H1 (cell line): Measurements from ENCODE around the gene PTPRCAP. TPM values are rescaled to one million over a fixed set of nuclear protein-coding genes. Genes with fewer than 3 reads are reported as not detected.

ENCODE experiments used
- CTCF ChIA-PET: fragments of 300-600 bp; sonication (Branson Sonifier 250); formaldehyde crosslinking; loops from one replicate; lab custom pipeline; 2021; ENCODE audit not compliant: partially characterized antibody; lab: Charles Lee
- POLR2A ChIA-PET: fragments of 300-600 bp; sonication (Branson Sonifier 250); formaldehyde crosslinking; loops from one replicate; lab custom pipeline; 2021; ENCODE audit warnings: inconsistent platforms; ENCODE audit not compliant: partially characterized antibody; lab: Charles Lee
- DNase-seq, 2 experiments: peaks; one replicate each; pipeline versions ENCODE4 v3.0.0 to v3.0.0-alpha.2; 2010 to 2022; ENCODE audit warnings: low spot score in 2 of 2, low read depth in 1 of 2, mixed read lengths in 1 of 2
- FAIRE-seq: peaks from 2 replicates; lab custom pipeline; 2011; peaks lifted over from hg19 to GRCh38; lab: Jason Lieb, UNC
- H2AFZ ChIP-seq: 2 replicates; pipeline ENCODE4 v1.8.1; 2012; ENCODE audit warnings: low read length, inconsistent platforms
- H2AK5ac ChIP-seq: 2 replicates; pipeline ENCODE4 v1.6.1; 2013; ENCODE audit warnings: low read depth, low read length
- H2BK120ac ChIP-seq: replicated peaks from 2 replicates; pipeline ENCODE3; 2013; ENCODE audit warnings: low read depth, low read length, inconsistent platforms
- H2BK12ac ChIP-seq: 2 replicates; pipeline ENCODE4 v1.6.1; 2013; ENCODE audit warnings: low read depth, low read length
- H2BK15ac ChIP-seq: 2 replicates; pipeline ENCODE4 v1.6.1; 2013; ENCODE audit warnings: low read length
- H2BK20ac ChIP-seq: 2 replicates; pipeline ENCODE4 v1.6.1; 2013; ENCODE audit warnings: low read length
- H2BK5ac ChIP-seq: 2 replicates; pipeline ENCODE4 v1.6.1; 2013; ENCODE audit warnings: low read depth, low read length
- H3K14ac ChIP-seq: 2 replicates; pipeline ENCODE4 v1.6.1; 2013; ENCODE audit warnings: inconsistent platforms; ENCODE audit not compliant: insufficient read length
- H3K18ac ChIP-seq: 2 replicates; pipeline ENCODE4 v1.6.1; 2013; ENCODE audit warnings: low read length; ENCODE audit errors: extremely low read depth
- H3K23ac ChIP-seq: 2 replicates; pipeline ENCODE4 v1.6.1; 2013; ENCODE audit warnings: inconsistent platforms; ENCODE audit not compliant: insufficient read length
- H3K23me2 ChIP-seq: 2 replicates; pipeline ENCODE4 v1.6.1; 2013; ENCODE audit warnings: low read depth, low read length
- H3K27ac ChIP-seq: 2 replicates; pipeline ENCODE4 v1.6.1; 2011; ENCODE audit warnings: low read depth, low read length, inconsistent platforms
- H3K27me3 ChIP-seq, 4 experiments: replicated peaks in 1 of 4; 1 replicate in 1 of 4; 2 replicates in 3 of 4; pipeline versions ENCODE4 v1.6.1 to v1.8.1; 2011 to 2013; ENCODE audit warnings: low read length in 3 of 4, mild to moderate bottlenecking in 3 of 4, inconsistent platforms in 2 of 4, mixed read lengths in 2 of 4, moderate library complexity in 1 of 4; ENCODE audit not compliant: control insufficient read depth in 3 of 4, insufficient read depth in 3 of 4; ENCODE audit errors: extremely low read depth in 1 of 4
- H3K36me3 ChIP-seq, 4 experiments: 2 replicates each; pipeline versions ENCODE4 v1.6.1 to v1.8.1; 2011 to 2013; ENCODE audit warnings: mild to moderate bottlenecking in 4 of 4, low read length in 3 of 4, moderate library complexity in 2 of 4, control low read depth in 1 of 4, inconsistent platforms in 1 of 4; ENCODE audit not compliant: insufficient read depth in 4 of 4, control insufficient read depth in 2 of 4
- H3K4ac ChIP-seq: replicated peaks from 2 replicates; pipeline ENCODE3; 2013; ENCODE audit warnings: low read length, low read depth, mixed read lengths, inconsistent platforms; ENCODE audit not compliant: insufficient read length
- H3K4me1 ChIP-seq, 4 experiments: replicated peaks in 1 of 4; 1 replicate in 1 of 4; 2 replicates in 3 of 4; pipeline versions ENCODE4 v1.6.1 to v1.8.1; 2011 to 2013; ENCODE audit warnings: low read length in 3 of 4, inconsistent platforms in 2 of 4, mixed read lengths in 1 of 4; ENCODE audit not compliant: insufficient read depth in 4 of 4, control insufficient read depth in 3 of 4
- H3K4me2 ChIP-seq, 2 experiments: 2 replicates each; pipeline versions ENCODE4 v1.6.1 to v1.8.1; 2011 to 2013; ENCODE audit warnings: low read depth in 2 of 2, low read length in 2 of 2, control low read depth in 1 of 2, inconsistent platforms in 1 of 2, mild to moderate bottlenecking in 1 of 2; ENCODE audit not compliant: insufficient read depth in 1 of 2
- H3K4me3 ChIP-seq, 4 experiments: fragments of 200-600, 300-600 bp in 1 of 4; sonication (generic), shearing (Covaris generic), sonication (Bioruptor Twin) in 1 of 4; 2 replicates each; pipeline versions ENCODE4 v1.5.1 to v1.8.1; 2011 to 2016; ENCODE audit warnings: low read length in 4 of 4, low read depth in 3 of 4, control low read depth in 2 of 4, inconsistent platforms in 2 of 4, mild to moderate bottlenecking in 2 of 4, mixed read lengths in 1 of 4, moderate library complexity in 1 of 4; ENCODE audit not compliant: insufficient read depth in 2 of 4; ENCODE audit errors: extremely low read depth in 1 of 4
- H3K56ac ChIP-seq: replicated peaks from 2 replicates; pipeline ENCODE3; 2013; ENCODE audit warnings: low read depth, mild to moderate bottlenecking, mixed read lengths, low read length, inconsistent platforms; ENCODE audit not compliant: insufficient read length
- H3K79me1 ChIP-seq: 2 replicates; pipeline ENCODE4 v1.6.1; 2013; ENCODE audit warnings: low read depth, low read length, control low read depth
- H3K79me2 ChIP-seq, 2 experiments: 2 replicates each; pipeline versions ENCODE4 v1.6.1 to v1.8.1; 2012 to 2013; ENCODE audit warnings: low read length in 2 of 2, mild to moderate bottlenecking in 2 of 2, inconsistent platforms in 1 of 2; ENCODE audit not compliant: insufficient read depth in 2 of 2, control insufficient read depth in 1 of 2
- H3K9ac ChIP-seq, 4 experiments: replicated peaks in 1 of 4; 1 replicate in 1 of 4; 2 replicates in 3 of 4; pipeline versions ENCODE4 v1.6.1 to v1.8.1; 2011 to 2013; ENCODE audit warnings: low read depth in 3 of 4, low read length in 3 of 4, control low read depth in 2 of 4, mild to moderate bottlenecking in 2 of 4, moderate library complexity in 2 of 4, inconsistent platforms in 1 of 4; ENCODE audit errors: extremely low read depth in 1 of 4
- H3K9me3 ChIP-seq, 2 experiments: 2 replicates each; pipeline versions ENCODE4 v1.6.1 to v1.8.1; 2012 to 2013; ENCODE audit warnings: mild to moderate bottlenecking in 2 of 2, moderate library complexity in 2 of 2, control low read depth in 1 of 2, inconsistent platforms in 1 of 2, low read depth in 1 of 2, low read length in 1 of 2, mixed read lengths in 1 of 2; ENCODE audit not compliant: insufficient read depth in 2 of 2
- H4K20me1 ChIP-seq, 2 experiments: replicated peaks in 1 of 2; 2 replicates each; pipeline versions ENCODE3 to v1.8.1; 2011 to 2013; ENCODE audit warnings: inconsistent platforms in 2 of 2, low read length in 2 of 2, mild to moderate bottlenecking in 1 of 2; ENCODE audit not compliant: insufficient read depth in 2 of 2, control insufficient read depth in 1 of 2
- H4K5ac ChIP-seq: 2 replicates; pipeline ENCODE4 v1.6.1; 2013; ENCODE audit warnings: low read length, low read depth, mixed read lengths, inconsistent platforms; ENCODE audit not compliant: insufficient read length
- H4K8ac ChIP-seq: 2 replicates; pipeline ENCODE4 v1.8.0; 2013; ENCODE audit warnings: mild to moderate bottlenecking, moderate library complexity, low read length, inconsistent platforms; ENCODE audit not compliant: insufficient read depth; ENCODE audit errors: extremely low read depth
- H4K91ac ChIP-seq: replicated peaks from 2 replicates; pipeline ENCODE3; 2013; ENCODE audit warnings: low read length, mixed read lengths, inconsistent platforms; ENCODE audit not compliant: insufficient read length
- EZH2 ChIP-seq: fragments of 200-600 bp; sonication (generic); IDR thresholded peaks from 2 replicates; pipeline ENCODE4 v1.7.1; 2012; ENCODE audit warnings: low read depth, mild to moderate bottlenecking, moderate library complexity, low read length, inconsistent platforms; ENCODE audit not compliant: severe bottlenecking
- GTF2F1 ChIP-seq: IDR thresholded peaks from 2 replicates; pipeline ENCODE4 v1.6.1; 2012; ENCODE audit warnings: low read depth, low read length, improper control_type of control experiment, borderline replicate concordance
- POLR2AphosphoS5 ChIP-seq: IDR thresholded peaks from 2 replicates; pipeline ENCODE4 v1.6.1; 2011; ENCODE audit warnings: low read depth, low read length
- RAD21 ChIP-seq, 2 experiments: IDR thresholded peaks in 1 of 2; conservative IDR thresholded peaks in 1 of 2; 2 replicates each; pipeline ENCODE4 v1.6.1; 2011; ENCODE audit warnings: low read depth in 2 of 2, low read length in 2 of 2, improper control_type of control experiment in 1 of 2, inconsistent platforms in 1 of 2, mild to moderate bottlenecking in 1 of 2, moderate library complexity in 1 of 2
- RFX5 ChIP-seq: IDR thresholded peaks from 2 replicates; pipeline ENCODE4 v1.6.1; 2011; ENCODE audit warnings: low read depth, low read length, improper control_type of control experiment, borderline replicate concordance
- TAF1 ChIP-seq: IDR thresholded peaks from 2 replicates; pipeline ENCODE4 v1.6.1; 2011; ENCODE audit warnings: mild to moderate bottlenecking, low read depth, low read length
- TCF12 ChIP-seq: IDR thresholded peaks from 2 replicates; pipeline ENCODE4 v1.6.1; 2011; ENCODE audit warnings: low read depth, mild to moderate bottlenecking, low read length
- WGBS, 2 experiments: shearing (Covaris generic) in 1 of 2; methylation state at CpG; one replicate each; pipeline versions ENCODE4 v1.1.6 to v1.1.7; 2013 to 2015; ENCODE audit warnings: low lambda C conversion rate in 2 of 2, mixed read lengths in 2 of 2, inconsistent platforms in 1 of 2, low coverage in 1 of 2, missing lambda C conversion rate in 1 of 2; ENCODE audit not compliant: insufficient replicate concordance in 2 of 2, insufficient coverage in 1 of 2, insufficient read length in 1 of 2; ENCODE audit errors: extremely low coverage in 1 of 2, missing lambda C conversion rate in 1 of 2; 5-methylcytosine and 5-hydroxymethylcytosine counted together
- polyA plus RNA-seq, 7 experiments: library from polyadenylated mRNA; depleted of rRNA in 3 of 7; stranded (reverse) in 5 of 7; unstranded in 2 of 7; fragments of >200 nt in 5 of 7; fragments of 200-250 nt in 2 of 7; gene quantifications; 1 replicate in 5 of 7; 2 replicates in 1 of 7; 4 replicates in 1 of 7; pipeline versions ENCODE4 v1.2.1 to v1.2.3, GENCODE V29; 2011 to 2013; ENCODE audit warnings: missing spikeins in 2 of 7, mixed read lengths in 2 of 7
- total RNA-seq: library from RNA; stranded (reverse); fragmentation: NEBNext Ultra II Directional; extraction: Animal tissue kit (Norgen Biotek cat#: 25700); gene quantifications from 2 replicates; pipeline ENCODE4 v1.2.1, GENCODE V29; 2021
- TF ChIP-seq, protein P1 (sequence below), 3 experiments: IDR thresholded peaks; 1 replicate in 2 of 3; 2 replicates in 1 of 3; pipeline versions ENCODE4 v1.5.1 to v1.6.1; 2011; ENCODE audit warnings: low read length in 3 of 3, mild to moderate bottlenecking in 3 of 3, inconsistent platforms in 2 of 3, low read depth in 1 of 3, moderate library complexity in 1 of 3; ENCODE audit not compliant: insufficient read depth in 1 of 3; ENCODE audit errors: control extremely low read depth in 1 of 3

The PTPRCAP gene
- total and polyA plus RNA-seq, 2 of the 8 experiments (the other 6 are each of a cell fraction or from before 2014, with no cell fraction given), result 0.78 to 6.7 TPM

DNA sequence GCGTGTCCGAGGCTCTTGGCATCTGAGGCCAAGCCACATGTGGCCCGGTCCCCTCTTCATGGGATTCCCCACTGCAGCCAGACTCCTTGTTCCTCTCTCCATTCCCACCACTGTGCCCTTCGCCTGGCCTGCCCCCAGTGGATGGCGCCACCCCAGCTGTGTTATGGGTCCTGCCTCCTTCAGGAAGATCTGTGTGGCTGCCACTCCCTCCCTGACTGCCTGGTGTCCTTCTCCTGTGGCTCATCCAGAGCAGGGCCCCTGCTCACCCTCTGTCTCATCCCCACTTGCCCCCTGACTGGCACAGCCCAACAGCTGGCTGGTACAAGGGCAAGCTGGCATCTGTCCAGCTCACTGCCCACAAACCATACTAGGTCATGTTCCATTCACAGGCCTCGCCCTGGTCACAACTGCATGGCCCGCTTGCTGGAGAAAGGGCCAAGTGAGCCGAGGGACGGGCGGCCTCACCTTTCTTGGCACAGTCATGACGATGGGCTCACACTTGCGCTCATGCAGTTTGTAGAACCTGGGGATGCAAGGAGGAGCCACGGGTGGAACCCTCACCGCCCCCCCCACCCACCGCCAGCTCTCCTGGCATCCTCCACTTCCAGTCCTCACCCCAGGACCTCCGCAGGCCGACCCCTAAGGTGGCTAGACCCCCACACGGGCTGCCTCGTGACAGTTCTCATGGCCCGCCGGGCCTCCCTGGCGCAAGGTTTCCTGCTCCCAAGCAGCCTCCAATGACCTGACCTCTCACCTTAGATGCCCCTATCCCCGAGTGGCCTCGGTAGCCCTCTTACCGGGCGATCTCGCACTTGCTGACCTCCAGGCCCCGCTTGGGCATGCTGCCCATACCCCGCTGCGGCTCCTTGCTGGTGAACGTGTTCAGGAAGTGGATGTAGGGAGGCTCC lies 2.1 kb upstream of the PTPRCAP start:
- no peak overlapping the region for H2BK120ac ChIP-seq
- H4K91ac ChIP-seq, result no peak overlapping the region
- ChIA-PET CTCF (interaction anchor here (0.6 to 2.2 kb wide), 10 partner anchors 11 to 594 kb away, joined by 3 to 8 read pairs (median 4); no protein-coding TSS in a partner anchor), POLR2A (interaction anchor here (0.6 to 12.5 kb wide), 17 partner anchors 7 to 53 kb away, joined by 3 to 104 read pairs (median 6); partner anchors contain the start of genes CABP4, CARNS1, PPP1CA and RPS6KB2)
- peaks cover 2% of the 10 kb centered on the region; the same call in 1 of the 2 replicates for H3K23me2 ChIP-seq
- no peak overlapping the region for H3K23ac ChIP-seq
- peaks cover 0 to 24% (median 16%) of the 10 kb centered on the region in 4 experiments; a peak in 6 of 7 replicates for H3K4me1 ChIP-seq
- no peak overlapping the region for H2AK5ac ChIP-seq
- no peak overlapping the region for H2BK20ac ChIP-seq
- no peak overlapping the region for H3K56ac ChIP-seq
- no peak overlapping the region for H3K27ac ChIP-seq
- H2BK15ac ChIP-seq, result no peak overlapping the region
- FAIRE-seq (no peak), DNase-seq (no peak)
- 87% methylated on average over 26 of the region's 31 CpGs; no CpG with 5 or more reads in 1 of the 2 experiments for WGBS, 2 experiments
- peaks cover 4 to 21% of the 10 kb centered on the region in 2 experiments for H4K20me1 ChIP-seq
- peak overlapping the region; percentile 53 for H3K4ac ChIP-seq
- H3K18ac ChIP-seq, result no peak overlapping the region
- no peaks in the 10 kb centered on the region for H3K79me2 ChIP-seq
- no peak overlapping the region for H4K8ac ChIP-seq
- no peak overlapping the region for H2AFZ ChIP-seq
- H3K9me3 ChIP-seq, result no peaks in the 10 kb centered on the region
- peaks cover 6 to 21% (median 10%) of the 10 kb centered on the region in 4 experiments; a peak in 5 of 8 replicates for H3K36me3 ChIP-seq
- H3K27me3 ChIP-seq, result no peaks in the 10 kb centered on the region
- no peak overlapping the region for H3K14ac ChIP-seq
- H4K5ac ChIP-seq, result no peak overlapping the region
- H3K79me1 ChIP-seq, result 0 out of 2 replicates have a peak, but pooled peaks cover 2% of the 10 kb centered on the region
- no peak overlapping the region; the same call in 1 of the 2 replicates for H2BK12ac ChIP-seq
- H2BK5ac ChIP-seq, result no peak overlapping the region
- TF ChIP-seq TCF12, result no peak
- no peak for TF ChIP-seq TAF1
- peak; percentile 31 to 46; a peak in 3 of 4 replicates for TF ChIP-seq RAD21 (IDR thresholded peaks at IDR 0.05 in 1 of 2, conservative IDR thresholded peaks at IDR 0.05 in 1 of 2; ENCODE audit: low read depth in 2 of 2, low read length in 2 of 2)
- peak; percentile 27 for TF ChIP-seq POLR2AphosphoS5
- no peak for TF ChIP-seq GTF2F1
- TF ChIP-seq EZH2, result no peak
- TF ChIP-seq RFX5, result no peak
- TF ChIP-seq, protein P1, sequence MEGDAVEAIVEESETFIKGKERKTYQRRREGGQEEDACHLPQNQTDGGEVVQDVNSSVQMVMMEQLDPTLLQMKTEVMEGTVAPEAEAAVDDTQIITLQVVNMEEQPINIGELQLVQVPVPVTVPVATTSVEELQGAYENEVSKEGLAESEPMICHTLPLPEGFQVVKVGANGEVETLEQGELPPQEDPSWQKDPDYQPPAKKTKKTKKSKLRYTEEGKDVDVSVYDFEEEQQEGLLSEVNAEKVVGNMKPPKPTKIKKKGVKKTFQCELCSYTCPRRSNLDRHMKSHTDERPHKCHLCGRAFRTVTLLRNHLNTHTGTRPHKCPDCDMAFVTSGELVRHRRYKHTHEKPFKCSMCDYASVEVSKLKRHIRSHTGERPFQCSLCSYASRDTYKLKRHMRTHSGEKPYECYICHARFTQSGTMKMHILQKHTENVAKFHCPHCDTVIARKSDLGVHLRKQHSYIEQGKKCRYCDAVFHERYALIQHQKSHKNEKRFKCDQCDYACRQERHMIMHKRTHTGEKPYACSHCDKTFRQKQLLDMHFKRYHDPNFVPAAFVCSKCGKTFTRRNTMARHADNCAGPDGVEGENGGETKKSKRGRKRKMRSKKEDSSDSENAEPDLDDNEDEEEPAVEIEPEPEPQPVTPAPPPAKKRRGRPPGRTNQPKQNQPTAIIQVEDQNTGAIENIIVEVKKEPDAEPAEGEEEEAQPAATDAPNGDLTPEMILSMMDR (IDR thresholded peaks at IDR 0.05; ENCODE audit: control extremely low read depth in 1 of 3, insufficient read depth in 1 of 3, low read depth in 1 of 3, low read length in 3 of 3), result peak in 2 of 3 experiments; percentile 53 to 60; a peak in 3 of 4 replicates
- H3K9ac ChIP-seq, result no peak overlapping the region
- no peak overlapping the region for H3K4me2 ChIP-seq
- no peak overlapping the region for H3K4me3 ChIP-seq
